RCC 7860 (cell line): ENCODE data around the gene PYROXD2.

Source experiments
- DNase-seq: peaks from one replicate; pipeline ENCODE4 v3.0.0-alpha.2; 2015; ENCODE audit warnings: low spot score
- FAIRE-seq: peaks from 2 replicates; lab custom pipeline; 2012; peaks lifted over from hg19 to GRCh38; lab: Jason Lieb, UNC

Gene PYROXD2

DNA sequence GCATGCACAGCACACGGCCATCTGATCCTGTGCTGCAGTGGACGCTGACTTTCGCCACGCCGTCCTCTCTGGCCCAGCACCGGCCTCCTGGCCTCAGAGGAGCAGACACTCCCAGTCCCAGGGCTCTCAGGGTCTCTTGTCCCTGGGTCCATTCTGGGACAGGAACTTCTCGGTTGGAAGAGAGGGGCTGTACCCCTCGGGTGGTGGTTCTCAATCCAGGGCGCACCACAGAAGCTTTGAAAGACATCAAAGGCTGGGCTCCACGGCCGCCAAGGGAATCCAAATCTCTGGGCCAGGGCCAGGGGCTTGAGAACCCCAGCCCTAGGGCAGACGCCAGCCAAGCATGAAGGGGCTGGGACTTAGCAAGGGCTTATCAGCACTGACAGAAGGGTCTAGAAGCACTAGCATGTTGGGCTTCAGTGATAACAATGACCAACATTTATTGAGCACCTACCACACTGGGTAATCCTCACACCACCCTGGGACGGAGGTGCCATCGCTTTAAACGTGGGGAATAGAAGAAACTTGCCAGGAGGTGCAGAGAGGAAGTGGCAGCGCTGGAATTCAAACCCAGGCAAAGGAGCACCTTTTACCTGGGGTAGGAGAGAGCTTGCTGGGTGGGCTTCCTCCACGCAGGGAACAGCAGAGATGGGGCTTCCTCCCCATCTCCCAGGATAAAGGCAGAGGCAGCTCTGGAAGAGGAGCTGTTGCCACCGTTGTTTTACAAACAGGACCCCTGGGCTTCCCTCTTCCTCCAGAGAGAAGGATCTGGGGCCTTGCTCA lies 1.8 kb upstream of the PYROXD2 start:
- DNase-seq: no peak
- no peak for FAIRE-seq

DNA sequence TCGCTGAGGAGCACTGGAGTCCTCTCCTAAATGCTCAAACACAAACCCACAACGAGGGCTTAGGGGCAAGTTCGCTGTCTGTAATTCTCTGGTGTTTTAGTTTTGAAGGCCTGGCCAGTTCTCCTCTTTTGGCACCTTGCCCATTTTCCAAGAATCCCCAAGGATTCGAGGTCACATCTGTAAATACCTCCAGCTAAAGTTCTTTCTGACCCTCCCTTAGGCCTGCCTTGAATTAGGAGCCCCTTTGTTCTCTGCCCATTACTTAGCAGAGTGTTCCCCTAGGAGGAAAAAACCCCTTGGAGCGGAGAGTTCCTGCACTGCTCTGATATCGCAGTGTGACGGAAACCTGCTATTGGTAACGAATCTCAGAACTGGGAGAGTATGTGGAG lies 743 bp upstream of the PYROXD2 start:
- DNase-seq (no peak), FAIRE-seq (no peak)

DNA sequence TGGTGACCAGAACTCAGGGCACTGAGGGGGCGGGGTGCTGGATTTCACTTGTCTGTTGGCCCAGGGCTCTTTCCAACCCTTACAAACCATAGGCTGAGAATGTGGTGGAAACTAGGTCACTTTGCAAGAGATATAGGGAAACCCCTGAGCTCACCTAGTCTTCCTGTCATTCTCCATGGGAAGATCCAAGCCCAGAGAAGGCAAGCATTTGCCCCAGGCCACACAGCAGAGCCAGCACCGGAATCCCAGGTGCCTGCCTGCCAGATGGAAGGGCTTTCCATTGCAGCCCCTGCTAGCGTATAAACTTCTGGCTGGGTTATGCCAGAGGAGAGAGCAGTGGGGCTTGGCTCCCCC lies 427 bp downstream of the PYROXD2 start:
- DNase-seq: no peak
- FAIRE-seq: no peak

DNA sequence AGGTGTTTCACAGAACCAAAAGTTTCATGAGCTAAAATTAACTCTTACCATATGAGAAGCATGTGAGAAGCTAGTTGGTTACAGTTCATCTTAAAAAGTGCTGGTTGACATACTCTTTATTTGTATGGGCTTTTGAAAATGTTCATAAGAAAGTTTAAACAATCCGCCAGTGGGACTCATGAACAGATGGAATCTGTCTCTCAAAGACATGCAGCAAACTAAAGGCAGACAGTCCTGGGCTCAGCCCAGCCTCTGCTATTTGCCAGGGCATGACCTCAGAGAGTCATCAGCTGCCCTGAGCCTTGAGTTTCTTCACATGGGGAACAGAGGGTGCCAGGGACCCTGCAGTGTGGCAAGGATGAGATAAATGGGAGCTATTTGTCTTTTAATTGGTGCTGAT lies 3.2 kb downstream of the PYROXD2 start:
- DNase-seq (no peak), FAIRE-seq (no peak)

DNA sequence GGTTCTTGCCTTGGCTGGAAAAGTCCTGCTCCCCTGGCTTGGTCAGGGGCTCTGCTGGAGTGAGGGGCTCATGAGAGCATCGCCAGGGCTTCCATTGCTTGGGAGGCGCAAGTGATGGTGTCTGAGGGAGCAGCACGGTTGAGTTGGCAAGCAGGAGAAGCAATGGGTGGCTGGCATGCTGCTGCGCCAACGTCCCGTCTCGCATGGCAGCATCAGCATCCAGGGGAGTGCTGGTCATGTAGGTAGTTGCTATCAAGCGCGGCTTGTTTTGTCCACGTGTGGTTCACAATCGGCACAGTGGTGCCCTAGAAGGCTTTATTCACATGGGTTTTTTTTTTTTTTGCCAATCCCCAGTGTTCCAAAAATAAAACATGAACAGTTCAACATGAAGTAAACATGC lies 3.8 kb downstream of the PYROXD2 start:
- FAIRE-seq (no peak), DNase-seq (no peak)

DNA sequence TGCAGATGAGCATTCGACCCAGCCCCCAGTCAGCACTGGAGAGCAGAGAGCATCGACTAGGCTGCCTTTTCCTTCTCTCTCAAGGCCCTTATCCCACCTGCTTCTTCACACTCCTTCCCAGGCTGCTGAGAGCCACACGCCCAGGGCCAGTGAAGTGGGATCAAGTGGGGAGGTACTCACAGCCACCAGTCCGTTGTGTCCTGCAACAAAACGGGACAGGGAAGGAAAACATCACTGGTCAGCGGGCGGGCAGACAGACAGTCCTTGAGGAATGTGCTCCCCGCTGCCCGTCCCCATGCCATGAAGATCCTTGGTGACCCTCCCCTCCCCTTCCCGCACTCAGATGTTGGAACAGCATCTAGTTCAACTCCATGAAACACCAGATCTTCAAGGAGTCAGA lies 4.2 kb downstream of the PYROXD2 start:
- no peak for FAIRE-seq
- DNase-seq: no peak

DNA sequence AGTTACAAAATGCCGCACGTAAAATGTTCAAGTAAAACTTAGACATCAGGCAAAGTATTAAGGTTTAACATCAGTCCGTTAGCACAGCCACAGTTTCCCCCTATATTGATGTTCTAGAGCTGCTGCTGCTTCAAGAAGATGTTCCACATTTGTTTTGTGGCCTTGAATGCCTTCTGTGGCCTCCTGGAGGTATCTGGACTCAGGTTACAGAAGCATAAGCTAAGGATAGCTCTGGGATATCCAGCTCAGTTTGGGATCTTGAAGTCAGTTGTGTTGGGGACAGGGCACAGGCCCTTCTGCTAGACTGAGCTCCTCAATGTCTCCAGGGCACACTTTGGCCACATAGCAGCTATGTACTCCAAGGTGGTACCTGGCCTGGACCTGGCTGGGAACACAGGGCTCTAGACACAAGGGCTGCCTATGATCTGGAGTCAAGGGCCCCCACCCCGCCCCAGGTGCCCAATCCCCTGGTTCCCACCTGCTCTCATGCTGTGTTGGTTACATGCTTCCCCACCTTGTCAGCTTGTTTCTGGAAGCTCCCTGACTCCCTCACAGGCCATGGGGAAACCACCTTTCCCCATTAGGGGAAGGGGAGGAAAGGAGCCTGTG lies 4.7 kb downstream of the PYROXD2 start:
- DNase-seq (no peak), FAIRE-seq (no peak)

DNA sequence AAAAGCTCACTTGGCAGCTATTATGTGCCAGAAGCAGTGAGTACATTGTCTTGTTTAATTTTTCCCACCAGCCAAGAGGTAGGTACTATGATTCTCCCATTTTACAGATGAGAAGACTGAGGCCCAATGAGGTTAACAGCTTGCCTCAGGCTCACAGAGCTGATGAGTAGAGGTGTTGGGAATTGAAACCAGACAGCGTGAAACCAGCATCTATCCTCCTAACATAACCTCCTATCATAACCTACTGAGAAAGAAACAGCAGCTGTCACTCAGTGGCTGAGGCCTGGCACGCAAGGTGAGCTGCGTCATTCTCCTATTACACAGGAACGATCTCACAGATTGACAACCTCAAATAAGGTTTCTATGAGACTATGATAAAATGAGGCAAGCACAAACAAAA lies 6.2 kb downstream of the PYROXD2 start:
- DNase-seq (no peak), FAIRE-seq (no peak)

DNA sequence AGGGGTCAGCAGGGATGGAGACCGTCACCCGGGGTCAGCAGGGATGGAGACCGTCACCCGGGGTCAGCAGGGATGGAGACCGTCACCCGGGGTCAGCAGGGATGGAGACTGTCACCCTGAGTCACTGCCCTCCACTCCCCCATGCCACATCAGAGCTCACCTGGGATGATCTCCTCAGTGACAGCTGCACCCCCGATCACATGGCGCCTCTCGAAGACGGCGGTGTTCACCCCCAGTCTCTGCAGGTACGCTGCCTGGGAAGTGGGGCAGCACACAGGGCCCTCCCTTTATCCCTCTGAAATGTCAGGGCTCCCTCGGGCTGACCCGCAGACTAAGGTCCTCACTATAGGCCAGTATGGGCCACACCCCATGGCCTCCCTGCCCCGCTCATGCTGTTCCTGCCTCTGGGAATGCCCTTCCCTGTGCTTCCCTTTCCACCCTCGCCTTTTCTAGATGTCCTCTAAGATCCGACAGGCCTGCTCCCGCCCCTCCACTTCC lies 7.2 kb downstream of the PYROXD2 start:
- no peak for FAIRE-seq
- DNase-seq: no peak

DNA sequence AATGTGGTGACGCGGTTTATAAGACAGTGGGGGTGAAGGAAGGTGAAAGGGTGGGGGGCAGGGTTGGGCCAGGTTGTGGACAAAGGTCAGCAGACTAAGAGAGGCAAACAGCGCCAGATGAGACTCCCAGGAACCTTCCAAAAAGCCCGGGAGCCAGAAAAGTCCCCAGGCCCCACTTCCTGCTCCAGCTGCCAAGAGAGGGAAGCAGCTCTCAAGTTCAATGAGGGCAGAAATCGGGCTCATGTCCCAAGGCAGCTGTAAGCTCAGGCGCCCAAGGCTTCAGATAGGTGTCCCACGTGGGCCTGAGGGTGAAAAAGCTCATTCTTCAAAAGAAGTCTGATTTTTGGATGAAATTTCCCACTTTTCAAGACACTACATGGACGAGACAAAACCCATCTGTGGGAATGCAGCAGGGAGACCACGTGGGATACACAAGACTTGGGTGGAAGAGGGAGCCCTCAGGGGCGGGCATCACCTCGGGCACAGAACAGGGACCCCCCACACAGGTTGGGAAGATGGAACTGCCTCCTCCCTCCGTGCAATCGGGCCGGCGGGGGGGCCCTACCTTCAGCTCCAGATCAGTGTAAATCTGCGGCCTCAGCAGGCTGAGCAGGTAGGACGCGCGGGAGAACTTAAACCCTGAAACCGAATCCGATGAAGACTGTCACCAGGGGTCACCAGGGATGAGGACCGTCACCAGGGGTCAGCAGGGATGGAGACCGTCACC lies 7.8 kb downstream of the PYROXD2 start:
- DNase-seq: no peak
- FAIRE-seq: no peak

DNA sequence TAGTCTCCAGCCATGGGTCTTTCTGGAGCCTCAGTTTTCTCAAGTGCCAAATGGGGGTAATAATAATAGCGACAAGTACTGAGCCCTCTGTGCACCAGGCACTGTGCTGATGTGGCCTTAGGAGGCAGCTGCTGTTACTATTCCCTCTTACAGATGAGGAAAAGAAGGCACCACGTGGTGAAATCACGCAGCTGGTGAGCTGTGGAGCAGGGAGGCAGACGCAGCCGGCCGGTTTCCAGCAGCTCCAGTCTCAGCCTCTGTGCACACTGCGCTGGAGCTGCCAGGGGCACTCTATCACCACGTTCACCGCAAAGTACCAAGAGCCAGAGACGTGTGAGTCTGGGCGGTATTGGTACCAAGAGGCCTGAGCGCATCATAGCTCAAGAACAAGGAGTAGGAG lies 9.6 kb downstream of the PYROXD2 start:
- DNase-seq (no peak), FAIRE-seq (no peak)

DNA sequence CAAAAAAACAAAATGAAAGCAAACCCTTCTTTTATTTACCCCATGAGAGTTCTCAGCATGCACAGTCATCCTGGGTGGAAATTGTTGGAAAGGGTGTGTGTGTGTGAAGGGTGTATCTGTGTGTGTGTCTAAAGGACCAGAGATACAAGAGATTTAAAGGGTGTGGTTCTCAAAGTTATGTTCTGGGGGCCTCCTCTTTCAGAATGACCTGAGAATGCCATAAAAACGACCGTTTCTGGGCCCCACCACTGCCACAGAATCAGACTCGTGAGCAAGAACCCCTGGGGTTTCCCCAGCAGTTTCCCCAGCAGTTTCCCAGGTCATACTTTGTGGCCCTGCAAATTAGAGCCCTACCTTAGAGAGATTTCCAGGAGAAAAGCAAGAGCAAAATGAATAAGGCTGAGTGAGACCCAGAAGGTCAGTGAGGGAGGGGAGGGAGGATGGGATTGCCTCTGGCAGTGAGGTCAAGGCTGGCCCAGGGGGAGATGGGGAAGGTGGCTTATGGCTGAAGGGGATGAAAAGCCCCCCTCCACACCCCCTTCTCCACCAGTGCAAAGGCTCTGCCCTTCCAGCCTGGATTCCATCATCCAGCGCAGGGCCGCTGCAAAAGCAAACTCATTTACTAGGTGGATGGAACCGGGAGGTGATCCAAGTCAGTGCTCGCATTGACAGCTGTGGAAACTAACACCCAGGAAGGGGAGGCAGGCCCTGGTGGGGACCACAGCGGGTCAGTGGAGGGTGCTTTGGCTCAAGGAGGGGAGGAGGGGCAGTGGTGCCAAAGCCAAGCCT lies 10.2 kb downstream of the PYROXD2 start:
- DNase-seq: no peak
- FAIRE-seq: no peak

DNA sequence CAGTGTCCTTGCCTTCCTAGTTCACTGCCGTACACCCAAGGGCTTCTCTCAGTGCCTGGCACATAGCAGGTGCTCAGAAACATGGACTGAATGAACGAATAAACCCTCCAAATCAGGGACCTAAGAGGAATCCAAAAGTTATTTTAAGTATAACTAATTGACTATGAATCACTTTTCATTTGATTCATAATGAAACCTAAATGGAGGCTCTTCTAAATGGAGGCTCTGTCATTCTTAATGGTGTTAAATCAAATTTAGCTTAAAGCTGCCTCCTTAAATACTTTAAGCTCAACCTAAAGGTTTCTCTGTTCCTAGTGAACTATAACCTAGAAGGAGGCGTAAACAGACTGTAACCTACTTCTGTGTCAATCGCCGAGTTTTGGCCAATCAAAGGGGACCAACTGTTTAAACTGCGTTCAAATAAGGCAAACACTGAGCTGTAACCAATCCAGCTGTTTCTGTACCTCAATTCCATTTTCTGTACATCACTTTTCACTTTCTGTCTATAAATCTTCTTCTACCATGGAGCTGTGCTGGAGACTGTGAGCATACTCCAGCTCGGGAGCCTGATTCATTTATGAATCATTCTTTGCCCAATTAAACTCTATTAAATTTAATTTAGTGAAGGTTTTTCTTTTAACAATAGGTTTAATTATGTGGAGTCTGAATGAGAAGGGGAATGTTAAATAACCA lies 11.0 kb downstream of the PYROXD2 start:
- DNase-seq: no peak
- FAIRE-seq: no peak

DNA sequence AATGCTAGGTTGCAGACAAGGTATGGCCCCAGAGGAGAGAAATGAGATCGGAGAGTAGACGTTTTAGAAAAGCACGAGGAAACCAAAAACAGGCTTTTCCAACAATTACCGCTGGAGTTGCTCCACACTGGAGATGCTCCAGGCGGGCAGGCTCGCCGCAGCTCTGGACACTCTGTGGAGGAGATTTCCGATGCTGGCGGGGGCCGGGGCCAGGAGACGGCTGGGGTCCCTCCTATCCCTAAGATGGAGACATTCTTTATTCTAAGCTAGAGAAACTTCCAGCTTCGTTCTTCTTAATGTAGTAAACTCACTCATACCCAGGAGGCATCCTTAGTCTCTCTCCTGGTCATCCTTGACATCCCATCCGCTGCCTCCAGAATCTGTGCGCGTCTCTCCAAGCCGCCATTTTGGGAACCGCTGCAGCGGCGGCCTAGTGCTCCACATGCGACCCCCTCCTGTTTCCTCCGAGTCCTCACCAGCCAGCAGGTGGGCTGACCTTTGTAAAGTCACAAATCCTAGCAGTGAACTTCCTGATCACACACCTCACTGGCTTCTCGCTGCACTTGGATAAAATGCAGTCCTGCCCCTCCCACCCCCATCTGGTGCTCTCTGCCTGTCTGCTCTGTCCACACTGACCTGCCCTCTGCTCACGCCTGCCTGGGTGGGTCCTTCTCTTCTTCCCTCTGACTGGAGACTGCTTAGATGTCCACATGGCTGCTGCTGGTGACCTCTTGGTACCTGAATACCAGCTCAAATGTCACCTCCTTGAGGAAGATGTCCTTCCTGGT lies 11.9 kb downstream of the PYROXD2 start:
- FAIRE-seq (no peak), DNase-seq (no peak)

DNA sequence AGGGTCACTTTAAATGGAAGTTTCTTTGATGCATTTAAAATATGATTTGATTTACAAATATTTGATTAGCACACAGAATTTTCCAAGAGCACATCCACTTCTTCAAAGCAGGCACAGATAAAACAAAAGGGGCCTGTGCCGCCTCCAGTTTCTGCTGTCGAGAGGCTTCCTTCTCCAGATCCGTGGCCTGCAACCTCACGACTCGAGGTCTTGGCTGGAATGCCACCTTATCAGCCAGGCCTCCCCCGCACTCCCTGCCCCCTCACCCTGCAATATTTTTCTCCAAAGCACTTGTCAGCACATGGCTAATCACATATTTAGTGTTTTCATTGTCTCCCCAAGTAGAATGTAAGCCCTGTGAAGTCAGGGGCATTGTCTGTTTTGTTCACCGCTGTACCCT lies 12.5 kb downstream of the PYROXD2 start:
- DNase-seq (no peak), FAIRE-seq (no peak)

DNA sequence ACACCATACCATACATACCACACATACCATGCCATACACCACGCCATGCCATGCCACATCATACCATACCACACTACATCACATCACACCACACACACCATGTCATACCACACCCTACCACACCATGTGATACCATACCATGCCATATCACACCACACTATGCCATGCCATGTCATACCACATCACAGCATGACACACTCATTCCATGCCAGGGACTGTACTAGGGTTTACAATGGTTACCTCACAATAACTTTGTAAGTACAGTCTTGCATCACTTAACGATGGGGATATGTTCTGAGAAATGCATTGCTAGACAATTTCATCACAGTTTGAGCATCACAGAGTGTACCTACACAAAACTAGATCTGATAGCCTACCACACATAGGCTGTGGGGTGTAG lies 14.5 kb downstream of the PYROXD2 start:
- DNase-seq (no peak), FAIRE-seq (no peak)

DNA sequence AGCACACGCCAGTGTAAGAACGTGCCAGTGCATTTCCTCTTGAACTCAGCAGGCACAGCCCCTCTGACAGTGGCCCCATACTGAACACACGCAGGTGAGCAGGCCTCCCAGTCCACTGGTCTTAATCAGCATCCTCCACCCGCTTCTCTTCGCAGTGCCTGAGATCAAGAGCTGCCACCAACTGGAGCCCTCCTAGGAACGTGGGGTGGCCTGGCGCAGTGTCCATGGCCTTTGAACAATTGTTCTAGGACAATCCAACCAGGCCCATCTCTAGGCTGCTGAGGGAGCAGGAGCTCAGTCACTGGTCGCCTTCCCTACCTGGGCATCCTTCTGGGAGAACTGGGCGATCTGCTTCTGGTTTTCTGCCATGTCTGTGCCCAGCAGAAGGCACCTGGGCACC lies 15.2 kb downstream of the PYROXD2 start:
- no peak for FAIRE-seq

DNA sequence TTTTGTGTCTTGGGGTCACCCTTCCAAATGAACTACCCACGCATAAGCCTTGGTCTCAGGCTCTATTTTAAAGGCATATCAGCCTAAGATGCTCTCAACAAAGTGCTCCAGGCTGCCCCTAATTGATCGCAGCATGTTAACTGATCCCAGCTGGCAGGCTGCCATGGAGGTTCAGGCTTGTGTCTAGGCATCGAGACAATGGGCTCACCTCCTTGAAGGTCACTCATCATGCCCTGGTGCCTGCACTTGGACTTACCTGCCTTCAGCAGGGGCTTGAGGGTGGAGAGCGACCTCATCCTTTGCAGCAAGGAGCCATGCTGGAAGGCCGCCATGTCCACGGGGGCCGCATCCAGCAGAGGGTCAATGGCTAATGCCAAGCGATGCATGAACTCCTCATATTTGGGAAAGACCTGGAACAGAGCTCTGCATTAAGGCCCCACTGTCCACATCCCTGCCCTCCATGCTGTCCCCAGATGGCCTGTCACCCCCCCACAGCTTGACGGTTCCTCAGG lies 17.8 kb downstream of the PYROXD2 start:
- no peak for FAIRE-seq

More for the DNA sequence above, 15.2 kb downstream of the PYROXD2 start:
- DNase-seq: no peak

More for the DNA sequence above, 17.8 kb downstream of the PYROXD2 start:
- no peak for DNase-seq
